Adrenal gland (tissue), 5 donors: Measurements from ENCODE around the gene NLRP6.
"Not testable (repeated sequence)": the region's sequence is repeated elsewhere in the genome, so short reads cannot be mapped to it uniquely, and the experiment has no call there.

Experiments
- CTCF ChIP-seq, 6 experiments: fragments of 450-650 bp in 4 of 6; fragments of 200-600 bp in 2 of 6; sonication (generic) in 1 of 6; IDR thresholded peaks; 1 replicate in 5 of 6; 2 replicates in 1 of 6; pipeline versions ENCODE4 v1.5.1 to v1.8.0; 2016 to 2021; ENCODE audit warnings: antibody characterized with exemption in 6 of 6, mild to moderate bottlenecking in 2 of 6, moderate library complexity in 1 of 6
- POLR2A ChIP-seq, 2 donors: fragments of 450-650 bp; IDR thresholded peaks; one replicate each; pipeline ENCODE4 v1.6.1; 2017; ENCODE audit warnings: antibody characterized with exemption in 2 of 2, mild to moderate bottlenecking in 2 of 2, moderate library complexity in 1 of 2
- donor health status: DM: no; HTN: no; CAD: no.

GRCh38 chr11:317668-318404 is 39.6 kb downstream of the NLRP6 start:
- not testable (repeated sequence) for TF ChIP-seq CTCF, POLR2A (IDR thresholded peaks at IDR 0.05)
